ENCODE data around the gene C10orf71. TPM values are rescaled to one million over a fixed set of nuclear protein-coding genes. Genes with fewer than 3 reads are reported as not detected.

The C10orf71 gene
- total and polyA plus RNA-seq, 4 donors = not detected

- Histone ChIP-seq H3K4me3 (no peak overlapping the region), H3K4me1 (ENCODE audit: control insufficient read depth in 5 of 5, insufficient read depth in 5 of 5, low read length in 5 of 5) (peaks cover 0 to 13% (median 0%) of the 10 kb centered on the region in 5 donors), H3K27ac (ENCODE audit: low read depth in 1 of 2, low read length in 1 of 2) (peak overlapping the region; percentile 26 to 57), H3K27me3 (ENCODE audit: control insufficient read depth in 3 of 3, insufficient read depth in 3 of 3, low read length in 2 of 3) (peaks cover 0 to 5% (median 0%) of the 10 kb centered on the region in 3 donors), H3K36me3 (ENCODE audit: control insufficient read depth in 4 of 4, insufficient read depth in 4 of 4, low read length in 4 of 4) (no peaks in the 10 kb centered on the region), H3K9ac (ENCODE audit: insufficient read depth in 1 of 2, low read length in 2 of 2) (no peak overlapping the region), H3K9me3 (ENCODE audit: control insufficient read depth in 4 of 4, insufficient read depth in 3 of 4, low read length in 3 of 4) (peaks cover 0 to 6% (median 1%) of the 10 kb centered on the region in 4 donors)
- DNase-seq (no peak), ATAC-seq (ENCODE audit: insufficient read depth, low FRiP score) (no peak)
- TF ChIP-seq CTCF (IDR thresholded peaks at IDR 0.05; ENCODE audit: control extremely low read depth, extremely low read depth) = no peak
- 42 to 51% methylated on average over 9 of the region's 9 CpGs for WGBS, 2 donors
Measured at GRCh38 chr10:49309691-49310411, 10.9 kb downstream of the C10orf71 start.

- 71 to 78% methylated on average over 5 of the region's 5 CpGs for WGBS, 2 donors
- peak overlapping the region; percentile 26 to 57 for H3K27ac ChIP-seq (ENCODE audit: low read depth in 1 of 2, low read length in 1 of 2)
- no peak for ATAC-seq (ENCODE audit: insufficient read depth, low FRiP score)
Measured at GRCh38 chr10:49310460-49310859, 11.5 kb downstream of the C10orf71 start.

GRCh38 chr10:49310901-49311554 lies 12.1 kb downstream of the C10orf71 start:
- peak overlapping the region in 1 of 2 donors; percentile 58 for H3K27ac ChIP-seq (ENCODE audit: low read depth in 1 of 2, low read length in 1 of 2)
- no peak for TF ChIP-seq CTCF (IDR thresholded peaks at IDR 0.05; ENCODE audit: control extremely low read depth, extremely low read depth)
- no peak overlapping the region for H3K4me3 ChIP-seq
- H3K36me3 ChIP-seq (ENCODE audit: control insufficient read depth in 4 of 4, insufficient read depth in 4 of 4, low read length in 4 of 4) = no peaks in the 10 kb centered on the region
- DNase-seq = no peak
- H3K4me1 ChIP-seq (ENCODE audit: control insufficient read depth in 5 of 5, insufficient read depth in 5 of 5, low read length in 5 of 5) = peaks cover 0 to 13% (median 0%) of the 10 kb centered on the region in 5 donors
- peaks cover 0 to 6% (median 1%) of the 10 kb centered on the region in 4 donors for H3K9me3 ChIP-seq (ENCODE audit: control insufficient read depth in 4 of 4, insufficient read depth in 3 of 4, low read length in 3 of 4)
- no peak overlapping the region for H3K9ac ChIP-seq (ENCODE audit: insufficient read depth in 1 of 2, low read length in 2 of 2)
- no peak for ATAC-seq (ENCODE audit: insufficient read depth, low FRiP score)
- WGBS, 2 donors = 83 to 85% methylated on average over 7 of the region's 7 CpGs
- peaks cover 0 to 5% (median 0%) of the 10 kb centered on the region in 3 donors for H3K27me3 ChIP-seq (ENCODE audit: control insufficient read depth in 3 of 3, insufficient read depth in 3 of 3, low read length in 2 of 3)

More at GRCh38 chr10:49310460-49310859, 11.5 kb downstream of the C10orf71 start:
- Histone ChIP-seq H3K9ac (ENCODE audit: insufficient read depth in 1 of 2, low read length in 2 of 2) (no peak overlapping the region), H3K36me3 (ENCODE audit: control insufficient read depth in 4 of 4, insufficient read depth in 4 of 4, low read length in 4 of 4) (no peaks in the 10 kb centered on the region), H3K9me3 (ENCODE audit: control insufficient read depth in 4 of 4, insufficient read depth in 3 of 4, low read length in 3 of 4) (peaks cover 0 to 6% (median 1%) of the 10 kb centered on the region in 4 donors), H3K4me3 (no peak overlapping the region), H3K27me3 (ENCODE audit: control insufficient read depth in 3 of 3, insufficient read depth in 3 of 3, low read length in 2 of 3) (peaks cover 0 to 5% (median 0%) of the 10 kb centered on the region in 3 donors), H3K4me1 (ENCODE audit: control insufficient read depth in 5 of 5, insufficient read depth in 5 of 5, low read length in 5 of 5) (peaks cover 0 to 13% (median 0%) of the 10 kb centered on the region in 5 donors)
- DNase-seq = no peak
- TF ChIP-seq CTCF (IDR thresholded peaks at IDR 0.05; ENCODE audit: control extremely low read depth, extremely low read depth) = no peak
